HepG2 (cell line): ENCODE measurements around the gene PRKCB.

ENCODE experiments used
- CREB1 ChIP-seq, 2 experiments: fragments of 450-650 bp in 1 of 2; IDR thresholded peaks; 2 replicates each; pipeline ENCODE4 v1.6.1; 2016 to 2017; ENCODE audit warnings: control low read depth in 1 of 2, mild to moderate bottlenecking in 1 of 2, missing compliant biosample characterization in 1 of 2, missing genetic modification characterization in 1 of 2
- DPF2 ChIP-seq: sonication (generic); formaldehyde crosslinking; IDR thresholded peaks from 2 replicates; pipeline ENCODE4 v1.4.0; 2020; ENCODE audit warnings: mild to moderate bottlenecking, low read depth, missing genetic modification reagents, borderline replicate concordance
- HCFC1 ChIP-seq: fragments of 150-350 bp; IDR thresholded peaks from 2 replicates; pipeline ENCODE4 v1.6.1; 2014; ENCODE audit warnings: low read depth, low read length
- NFE2L1 ChIP-seq: sonication (generic); formaldehyde crosslinking; IDR thresholded peaks from 2 replicates; pipeline ENCODE4 v1.4.0; 2020; ENCODE audit warnings: missing genetic modification reagents, mild to moderate bottlenecking, borderline replicate concordance
- NFYB ChIP-seq: sonication (generic); formaldehyde crosslinking; IDR thresholded peaks from 2 replicates; pipeline ENCODE4 v1.4.0; 2020; ENCODE audit warnings: missing genetic modification reagents
- NR2C2 ChIP-seq: sonication (generic); formaldehyde crosslinking; IDR thresholded peaks from 2 replicates; pipeline ENCODE4 v1.4.0; 2020; ENCODE audit warnings: missing genetic modification reagents, mild to moderate bottlenecking, moderate library complexity, borderline replicate concordance
- PRDM10 ChIP-seq: sonication (generic); formaldehyde crosslinking; IDR thresholded peaks from 2 replicates; pipeline ENCODE4 v1.4.0; 2020; ENCODE audit warnings: low read depth, missing genetic modification reagents
- PRDM15 ChIP-seq: sonication (generic); formaldehyde crosslinking; IDR thresholded peaks from 2 replicates; pipeline ENCODE4 v1.4.0; 2020; ENCODE audit warnings: missing genetic modification reagents
- TF ChIP-seq, protein P1 (sequence below): sonication (generic); formaldehyde crosslinking; IDR thresholded peaks from 2 replicates; pipeline ENCODE4 v1.5.0; 2020; ENCODE audit warnings: mild to moderate bottlenecking, missing genetic modification reagents, moderate library complexity
- TF ChIP-seq, protein P2 (sequence below): sonication (generic); formaldehyde crosslinking; IDR thresholded peaks from 2 replicates; pipeline ENCODE4 v1.4.0; 2020; ENCODE audit warnings: missing genetic modification reagents, borderline replicate concordance

DNA sequence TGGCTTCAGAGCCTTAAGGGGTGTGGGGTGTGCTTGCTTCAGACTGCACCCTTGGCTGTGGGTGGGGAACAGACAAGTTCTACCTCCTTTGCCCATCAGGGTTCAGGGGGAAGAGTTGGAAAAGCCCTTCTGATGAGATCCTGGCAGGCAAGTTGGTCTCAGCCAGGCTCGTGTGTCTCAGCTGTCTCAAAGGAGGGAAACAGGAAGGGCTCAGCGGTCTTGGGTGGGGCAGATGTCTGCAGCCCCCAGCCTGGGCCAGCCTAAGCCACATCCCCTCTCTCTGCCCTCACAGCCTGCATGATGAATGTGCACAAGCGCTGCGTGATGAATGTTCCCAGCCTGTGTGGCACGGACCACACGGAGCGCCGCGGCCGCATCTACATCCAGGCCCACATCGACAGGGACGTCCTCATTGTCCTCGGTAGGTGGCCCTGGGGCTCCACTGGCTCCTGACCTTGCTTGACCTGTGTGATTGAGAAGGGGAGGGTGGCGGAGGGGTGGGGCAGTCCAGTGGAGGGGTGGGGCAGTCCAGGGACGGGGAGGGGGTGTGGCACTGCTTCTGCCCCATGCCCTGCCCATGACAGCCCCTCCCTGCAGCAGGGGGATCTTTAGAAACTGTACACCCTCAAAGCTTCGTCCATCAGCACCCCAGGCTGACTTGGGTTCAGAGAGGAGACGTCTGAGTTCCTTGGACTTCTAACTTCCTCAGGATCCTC is 199.5 kb downstream of the PRKCB start:
- no peak for TF ChIP-seq CREB1 (IDR thresholded peaks at IDR 0.05)
- no peak for TF ChIP-seq CREB1 (CRISPR knock-in tag; IDR thresholded peaks at IDR 0.05)
- TF ChIP-seq NR2C2 (CRISPR knock-in tag) = no peak
- TF ChIP-seq HCFC1 = no peak
- TF ChIP-seq PRDM10 (CRISPR knock-in tag) = no peak
- TF ChIP-seq, protein P1, sequence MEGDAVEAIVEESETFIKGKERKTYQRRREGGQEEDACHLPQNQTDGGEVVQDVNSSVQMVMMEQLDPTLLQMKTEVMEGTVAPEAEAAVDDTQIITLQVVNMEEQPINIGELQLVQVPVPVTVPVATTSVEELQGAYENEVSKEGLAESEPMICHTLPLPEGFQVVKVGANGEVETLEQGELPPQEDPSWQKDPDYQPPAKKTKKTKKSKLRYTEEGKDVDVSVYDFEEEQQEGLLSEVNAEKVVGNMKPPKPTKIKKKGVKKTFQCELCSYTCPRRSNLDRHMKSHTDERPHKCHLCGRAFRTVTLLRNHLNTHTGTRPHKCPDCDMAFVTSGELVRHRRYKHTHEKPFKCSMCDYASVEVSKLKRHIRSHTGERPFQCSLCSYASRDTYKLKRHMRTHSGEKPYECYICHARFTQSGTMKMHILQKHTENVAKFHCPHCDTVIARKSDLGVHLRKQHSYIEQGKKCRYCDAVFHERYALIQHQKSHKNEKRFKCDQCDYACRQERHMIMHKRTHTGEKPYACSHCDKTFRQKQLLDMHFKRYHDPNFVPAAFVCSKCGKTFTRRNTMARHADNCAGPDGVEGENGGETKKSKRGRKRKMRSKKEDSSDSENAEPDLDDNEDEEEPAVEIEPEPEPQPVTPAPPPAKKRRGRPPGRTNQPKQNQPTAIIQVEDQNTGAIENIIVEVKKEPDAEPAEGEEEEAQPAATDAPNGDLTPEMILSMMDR = no peak
- TF ChIP-seq, protein P2, sequence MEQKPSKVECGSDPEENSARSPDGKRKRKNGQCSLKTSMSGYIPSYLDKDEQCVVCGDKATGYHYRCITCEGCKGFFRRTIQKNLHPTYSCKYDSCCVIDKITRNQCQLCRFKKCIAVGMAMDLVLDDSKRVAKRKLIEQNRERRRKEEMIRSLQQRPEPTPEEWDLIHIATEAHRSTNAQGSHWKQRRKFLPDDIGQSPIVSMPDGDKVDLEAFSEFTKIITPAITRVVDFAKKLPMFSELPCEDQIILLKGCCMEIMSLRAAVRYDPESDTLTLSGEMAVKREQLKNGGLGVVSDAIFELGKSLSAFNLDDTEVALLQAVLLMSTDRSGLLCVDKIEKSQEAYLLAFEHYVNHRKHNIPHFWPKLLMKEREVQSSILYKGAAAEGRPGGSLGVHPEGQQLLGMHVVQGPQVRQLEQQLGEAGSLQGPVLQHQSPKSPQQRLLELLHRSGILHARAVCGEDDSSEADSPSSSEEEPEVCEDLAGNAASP (CRISPR knock-in tag) = no peak
- TF ChIP-seq PRDM15 (CRISPR knock-in tag) = no peak
- no peak for TF ChIP-seq NFYB (CRISPR knock-in tag)
- TF ChIP-seq DPF2 (CRISPR knock-in tag) = no peak
- no peak for TF ChIP-seq NFE2L1
